Esophagus squamous epithelium (tissue), 4 donors: ENCODE results near the gene COL8A1.

Experiments used
- CTCF ChIP-seq, 6 experiments: fragments of 450-650 bp in 4 of 6; fragments of 200-600 bp in 2 of 6; sonication (generic) in 2 of 6; IDR thresholded peaks; one replicate each; pipeline ENCODE4 v1.5.1; 2016 to 2019; ENCODE audit warnings: antibody characterized with exemption in 6 of 6, mild to moderate bottlenecking in 4 of 6, moderate library complexity in 4 of 6
- POLR2A ChIP-seq, 4 donors: fragments of 450-650 bp; IDR thresholded peaks; one replicate each; pipeline ENCODE4 v1.6.1; 2017; ENCODE audit warnings: antibody characterized with exemption in 4 of 4, mild to moderate bottlenecking in 4 of 4, moderate library complexity in 3 of 4

- TF ChIP-seq CTCF (IDR thresholded peaks at IDR 0.05): peak; percentile 23 to 75 (median 58)
- TF ChIP-seq POLR2A (IDR thresholded peaks at IDR 0.05): no peak
Measured at GRCh38 chr3:99645277-99646106, 7.1 kb downstream of the COL8A1 start.
